CD4-positive, alpha-beta T cell treated with Interleukin-4 for 1 hour (primary cell): Measurements from ENCODE around the gene FBXO15.

Experiments
- DNase-seq, 2 donors: peaks; one replicate each; pipeline ENCODE4 v3.0.0-alpha.2; 2020 to 2022

Gene FBXO15

DNA sequence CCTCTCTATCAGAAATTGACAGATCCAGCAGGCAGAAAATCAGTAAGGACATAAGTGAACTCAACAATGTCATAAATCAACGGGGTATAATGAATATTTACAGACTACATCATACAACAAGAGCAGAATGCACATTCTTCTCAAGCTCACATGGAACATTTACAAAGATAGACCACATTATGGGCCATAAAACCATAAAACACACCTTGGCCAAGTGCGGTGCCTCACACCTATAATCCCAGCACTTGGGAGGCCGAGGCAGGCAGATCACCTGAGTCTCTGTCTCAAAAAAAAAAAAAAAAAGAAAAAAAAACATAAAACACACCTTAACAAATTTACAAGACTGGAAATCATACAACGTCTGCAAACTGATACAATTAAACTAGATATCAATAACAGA lies 36.7 kb downstream of the FBXO15 start:
- DNase-seq, result no peak

DNA sequence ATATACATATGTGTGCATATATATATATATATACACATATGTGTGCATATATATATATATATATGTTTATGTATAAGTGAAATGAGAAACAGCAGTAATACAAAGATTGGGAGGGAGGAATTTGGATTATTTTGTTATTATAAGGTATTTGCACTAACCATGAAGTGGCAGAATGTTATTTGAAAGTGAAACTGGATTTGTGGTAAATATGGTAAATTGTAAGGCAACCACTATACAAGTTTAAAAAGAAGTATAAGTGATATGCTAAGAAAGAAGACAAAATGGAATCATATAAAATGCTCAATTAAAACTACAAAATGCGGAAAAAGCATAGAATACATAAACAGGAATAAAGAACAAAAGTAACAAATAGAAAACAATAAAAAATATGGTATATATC lies 37.5 kb downstream of the FBXO15 start:
- no peak for DNase-seq

DNA sequence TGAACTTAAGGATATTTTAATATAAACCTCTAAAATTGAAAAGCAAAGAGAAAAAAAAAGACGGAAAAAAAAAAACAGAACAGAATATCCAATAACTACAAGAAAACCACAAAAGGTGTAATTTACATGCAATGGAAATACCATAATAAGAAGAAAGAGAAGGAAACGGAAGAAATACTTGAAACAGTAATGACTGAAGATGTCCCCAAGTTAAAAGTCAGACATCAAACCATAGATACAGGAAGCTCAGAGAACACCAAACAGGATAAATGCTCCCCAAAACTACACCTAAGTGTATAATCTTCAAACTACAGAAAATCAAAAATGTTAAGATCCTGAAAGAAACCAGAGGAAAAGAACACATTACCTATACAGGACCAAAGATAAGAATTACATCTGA lies 39.2 kb downstream of the FBXO15 start:
- no peak for DNase-seq

DNA sequence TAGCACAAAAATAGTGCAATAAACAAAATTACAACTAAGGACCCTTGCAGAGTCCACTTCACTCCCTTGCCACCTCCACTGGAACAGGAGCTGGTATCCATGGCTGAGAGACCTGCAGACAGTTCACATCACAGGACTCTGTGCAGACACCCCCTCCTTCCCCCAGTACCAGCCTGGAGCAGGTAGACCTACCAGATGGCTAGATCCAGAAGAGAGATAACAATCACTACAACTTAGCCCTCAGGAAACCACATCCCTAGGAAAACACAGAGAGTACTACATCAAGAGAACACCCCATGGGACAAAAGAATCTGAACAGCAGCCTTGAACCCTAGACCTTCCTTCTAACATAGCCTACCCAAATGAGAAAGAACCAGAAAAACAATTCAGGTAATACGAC lies 49.8 kb downstream of the FBXO15 start:
- no peak for DNase-seq

DNA sequence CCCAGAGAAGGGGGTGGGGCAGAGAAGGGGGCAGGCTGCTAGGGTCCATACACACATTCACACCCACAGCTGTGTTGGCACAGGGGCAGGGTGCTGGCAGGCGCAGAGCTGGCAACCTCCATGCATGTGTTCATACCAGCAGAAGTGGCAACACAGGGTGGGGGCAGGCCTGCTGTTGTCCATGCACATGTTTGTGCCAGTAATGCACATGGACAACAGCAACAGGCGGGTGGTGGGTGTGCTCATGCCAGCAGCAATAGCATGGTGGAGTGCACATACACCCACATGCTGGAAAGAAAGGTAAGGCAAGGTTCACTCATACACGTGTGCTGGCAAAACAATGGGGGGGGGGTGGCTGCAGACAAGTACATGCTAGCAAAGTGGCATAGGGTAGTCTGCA lies 54.7 kb downstream of the FBXO15 start:
- DNase-seq, result no peak

DNA sequence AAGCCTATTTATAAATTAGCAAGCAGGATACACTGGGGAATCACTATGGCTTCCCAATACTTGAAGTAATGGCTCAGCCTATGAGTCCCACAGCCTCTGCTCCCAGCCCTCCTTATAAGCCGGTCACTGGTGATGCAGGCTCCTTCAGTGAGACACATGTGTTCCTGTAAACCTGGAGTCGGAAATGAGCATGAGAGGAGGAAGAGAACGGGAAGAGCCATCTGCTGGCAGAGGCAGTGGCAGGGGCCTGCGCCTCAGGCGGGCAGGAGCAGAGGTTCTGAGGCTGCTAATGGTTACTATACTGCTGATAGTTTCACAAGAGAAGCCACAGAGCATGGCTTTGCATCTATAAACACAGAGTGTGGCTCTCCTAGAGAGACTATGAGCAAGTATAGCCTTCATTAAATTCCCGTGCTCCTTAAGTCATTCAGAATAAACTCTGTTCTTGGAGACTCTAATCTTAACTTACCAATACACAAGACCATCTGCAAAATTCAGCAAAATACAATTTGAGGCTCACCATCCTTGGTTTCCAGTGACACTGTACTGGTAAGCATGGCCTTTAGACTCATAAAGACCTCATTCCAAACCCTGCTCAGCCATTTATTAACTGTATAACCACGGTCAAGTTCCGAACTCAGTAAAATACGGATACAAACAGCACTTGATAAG lies 63.3 kb downstream of the FBXO15 start:
- DNase-seq, result no peak

DNA sequence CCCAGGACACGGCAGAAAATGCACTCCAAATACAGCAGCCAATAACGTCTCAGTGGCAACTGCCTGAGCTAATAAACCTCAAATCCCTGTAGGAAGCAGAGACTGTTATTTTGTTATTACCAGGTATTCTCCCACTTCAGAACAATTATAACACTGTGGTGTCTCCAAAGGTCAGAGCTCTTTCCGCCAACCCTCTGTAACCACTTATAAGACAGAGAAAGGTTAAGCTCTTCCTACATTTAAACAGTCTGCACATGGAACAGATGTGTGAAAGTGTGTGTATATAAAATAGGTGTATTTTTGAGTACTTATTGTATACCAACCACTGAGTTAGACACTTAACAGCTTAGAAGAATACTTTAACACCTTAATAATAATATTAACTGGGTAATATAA lies 64.1 kb downstream of the FBXO15 start:
- DNase-seq, result no peak

DNA sequence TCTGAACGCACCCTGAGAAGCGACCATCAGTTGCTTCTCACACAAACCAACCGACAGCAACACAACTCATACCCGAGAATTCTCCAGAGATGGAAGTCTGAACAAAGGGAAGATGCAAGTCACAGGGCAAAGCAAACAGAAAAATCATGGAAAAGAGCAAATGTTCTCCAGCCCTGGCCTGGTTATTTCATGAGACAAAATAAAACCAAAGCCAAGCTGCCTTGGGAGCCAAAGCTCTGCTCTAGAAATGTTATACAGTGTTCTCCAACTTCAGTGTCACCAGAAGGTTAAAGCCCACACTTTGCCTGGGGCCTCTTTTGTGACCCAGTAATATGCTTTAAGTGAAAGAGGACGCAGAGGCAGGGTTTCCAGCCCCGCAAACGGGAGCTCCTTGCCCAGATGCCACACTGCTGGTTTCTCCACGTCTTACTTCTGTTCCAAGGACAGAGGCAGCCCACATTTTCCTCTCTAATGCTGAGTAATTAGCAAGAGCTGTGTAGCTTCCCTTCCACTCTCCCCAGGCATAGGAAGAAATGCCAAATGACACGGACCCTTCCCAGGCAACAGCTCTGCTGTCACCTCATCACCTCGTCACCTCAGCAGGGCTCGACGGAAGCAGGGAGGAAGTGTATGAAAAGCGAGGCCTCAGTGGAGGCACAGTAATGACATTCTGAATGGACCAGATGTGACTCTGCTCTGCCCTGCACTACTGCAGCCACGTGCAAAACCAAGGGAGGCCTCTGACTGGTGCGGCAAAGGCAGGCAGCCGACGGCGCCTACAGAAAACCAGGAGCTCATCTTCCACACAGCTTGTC lies 64.7 kb downstream of the FBXO15 start:
- peak in 1 of 2 donors; percentile 6 for DNase-seq

DNA sequence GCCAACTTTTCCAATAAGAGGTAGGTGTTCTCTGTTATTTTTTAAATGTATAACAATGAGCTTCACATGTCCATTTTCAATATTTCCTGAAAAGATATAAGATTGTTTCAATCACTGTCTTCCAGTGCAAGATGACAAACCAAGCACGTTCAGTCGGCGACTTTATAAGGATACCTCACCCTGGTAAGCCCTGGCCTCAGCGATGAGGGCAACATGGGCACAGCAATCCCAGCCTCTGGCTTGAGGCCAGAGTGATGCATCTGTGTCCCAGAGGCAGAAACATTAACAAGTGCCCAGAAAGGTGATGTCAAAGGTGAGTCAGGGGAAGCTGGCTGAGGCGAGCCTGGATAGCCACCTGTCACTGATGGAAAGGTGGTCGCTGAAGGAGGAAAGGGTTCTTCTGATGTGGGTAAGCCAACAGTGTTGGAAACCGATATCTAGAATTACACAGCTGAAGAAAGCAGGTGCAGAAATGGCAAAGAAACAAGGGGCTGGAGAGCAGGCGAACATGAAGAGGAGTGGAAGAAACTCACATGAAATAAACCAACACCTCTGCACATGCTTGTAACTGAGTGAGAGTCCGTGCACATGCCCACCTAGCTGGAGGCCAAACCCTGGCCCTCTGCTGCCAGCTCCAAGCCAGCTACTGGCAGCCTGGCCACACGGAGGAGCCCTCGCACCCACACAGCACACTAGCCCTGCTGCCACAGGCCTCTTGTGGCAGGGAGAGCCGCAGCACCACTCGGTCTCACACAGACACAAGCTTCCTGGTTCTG lies 65.5 kb downstream of the FBXO15 start:
- peak; percentile 60 to 74 for DNase-seq

DNA sequence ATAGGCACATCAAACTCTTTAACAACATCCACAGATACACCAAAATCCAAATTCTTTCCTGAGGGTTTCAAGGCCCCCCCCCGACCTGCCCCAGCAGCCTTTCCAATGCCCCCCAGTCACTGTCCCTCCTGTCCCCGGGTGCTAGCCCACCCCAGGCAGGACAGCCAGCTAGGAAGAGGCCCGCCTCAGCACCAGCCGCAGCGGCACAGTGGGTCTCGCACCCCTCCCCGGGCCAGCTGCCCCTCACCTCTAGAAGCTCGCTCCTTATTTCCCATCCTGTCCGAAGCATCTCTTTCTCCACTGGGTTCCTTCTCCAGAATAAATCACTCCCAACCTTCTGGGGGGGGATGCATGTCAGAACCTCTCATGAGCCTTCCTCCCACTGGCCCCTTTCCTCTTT lies 69.4 kb downstream of the FBXO15 start:
- no peak for DNase-seq

DNA sequence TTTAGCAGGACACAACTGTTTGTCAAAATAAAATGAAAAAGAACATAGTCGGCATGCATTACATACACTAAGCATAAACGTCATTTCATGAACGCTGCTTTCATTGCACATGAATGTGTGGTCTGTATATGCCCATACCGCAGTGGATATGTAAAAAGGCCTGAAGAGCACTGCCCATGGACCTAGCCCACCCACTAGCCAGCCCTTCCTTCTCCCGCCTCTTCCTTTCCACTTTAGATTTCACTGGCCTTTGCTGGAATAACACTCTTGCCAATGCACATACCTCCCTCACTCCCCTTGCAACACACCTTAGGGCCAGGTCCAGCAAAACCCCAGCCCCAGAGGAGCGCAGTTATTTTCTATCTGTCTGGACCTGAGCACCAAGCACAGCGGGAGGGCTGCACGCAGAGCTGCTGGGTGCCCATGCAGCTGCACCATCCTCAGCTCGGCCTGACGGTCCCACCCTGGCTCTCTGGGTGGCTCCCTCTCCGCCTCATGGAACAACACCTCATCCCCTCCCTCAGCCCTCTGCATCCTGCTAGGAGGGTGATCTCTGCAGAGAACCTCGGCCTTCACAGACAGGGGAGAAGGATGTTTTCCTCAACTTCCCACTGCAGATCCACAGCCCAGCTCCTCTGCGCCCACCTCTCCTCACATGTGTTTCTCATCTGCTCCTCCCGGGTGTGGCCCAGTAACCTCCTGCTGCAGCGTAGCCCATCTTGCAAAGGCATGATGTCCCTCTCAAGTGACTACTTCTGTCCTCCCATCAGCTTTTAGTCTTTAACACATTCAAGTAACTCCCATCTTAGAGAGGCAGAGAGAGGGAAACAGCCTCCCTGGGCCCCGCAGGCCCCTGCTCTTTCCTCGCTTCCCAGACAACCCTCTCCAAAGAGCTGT lies 72.7 kb downstream of the FBXO15 start:
- DNase-seq, result no peak

DNA sequence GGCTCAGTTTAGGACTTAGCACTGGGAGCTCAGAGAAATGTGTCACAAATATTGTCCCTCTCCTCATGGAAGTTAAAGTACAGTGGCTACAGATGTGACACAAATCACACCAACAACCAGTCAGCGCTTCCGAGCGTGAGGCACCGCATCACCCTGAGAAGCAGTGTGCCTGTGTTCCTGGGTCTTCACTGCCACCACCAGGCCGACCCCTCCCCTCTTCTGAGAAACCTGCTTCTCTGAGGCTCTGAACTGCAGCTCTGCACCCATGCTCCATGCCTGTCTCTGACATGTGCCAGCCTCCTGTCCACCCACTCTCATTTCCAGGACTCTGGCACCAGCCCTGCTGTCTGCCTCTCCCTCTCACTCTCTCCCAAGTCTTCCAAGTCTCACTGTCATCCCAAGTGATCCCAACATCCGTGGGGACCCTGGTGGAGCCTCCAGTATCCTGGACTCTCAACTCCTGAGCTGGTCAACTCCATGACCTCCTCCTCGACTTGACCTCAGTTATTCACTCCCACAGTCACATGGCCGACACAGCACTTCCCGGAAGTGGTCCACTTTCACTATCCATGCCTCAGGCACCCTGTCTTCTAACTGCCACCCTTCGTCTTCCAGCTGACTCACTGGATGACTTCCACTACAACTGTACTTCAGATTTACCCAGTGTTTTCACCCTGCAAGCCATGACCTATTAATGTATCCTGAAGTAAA lies 73.5 kb downstream of the FBXO15 start:
- DNase-seq, result no peak

DNA sequence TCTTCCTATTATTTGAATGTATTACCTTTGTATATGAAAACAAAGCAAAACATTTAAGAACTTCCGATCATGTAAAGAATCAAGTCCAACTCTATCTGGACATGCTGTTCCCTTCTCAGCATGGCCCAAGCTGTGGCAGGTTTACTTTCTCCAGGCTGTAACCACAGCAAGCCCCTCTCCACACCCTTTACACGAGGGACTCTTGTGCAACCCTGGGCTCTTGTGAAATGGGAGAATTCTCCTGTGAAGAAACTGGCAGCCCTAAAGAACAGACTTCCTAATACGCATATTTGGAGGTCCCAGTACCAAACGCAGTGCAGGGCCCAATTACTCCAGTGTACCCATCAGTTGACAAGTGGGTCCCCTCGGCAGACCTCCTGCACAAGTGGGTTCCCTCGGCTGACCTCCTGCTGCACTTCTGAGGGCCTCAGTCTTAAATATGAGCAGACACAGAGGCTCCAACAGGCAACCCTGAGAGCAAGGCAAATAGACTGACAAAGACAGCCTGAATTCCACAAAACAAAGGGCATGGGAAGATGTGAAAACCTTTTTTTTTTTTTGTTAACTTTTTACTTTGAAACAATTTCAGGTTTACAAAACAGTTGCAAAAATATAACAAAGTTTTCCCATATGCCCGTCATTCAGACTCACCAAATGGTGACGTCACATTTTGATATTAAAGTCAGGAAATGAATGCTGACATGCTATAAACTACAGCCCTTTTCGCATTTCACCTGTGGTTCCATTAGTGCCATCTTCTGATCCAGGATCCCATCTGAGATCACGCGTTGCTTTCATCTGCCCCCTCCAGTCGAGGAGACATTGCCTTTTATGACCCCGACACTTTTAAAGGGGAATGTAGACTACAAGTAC lies 78.2 kb downstream of the FBXO15 start:
- no peak for DNase-seq

DNA sequence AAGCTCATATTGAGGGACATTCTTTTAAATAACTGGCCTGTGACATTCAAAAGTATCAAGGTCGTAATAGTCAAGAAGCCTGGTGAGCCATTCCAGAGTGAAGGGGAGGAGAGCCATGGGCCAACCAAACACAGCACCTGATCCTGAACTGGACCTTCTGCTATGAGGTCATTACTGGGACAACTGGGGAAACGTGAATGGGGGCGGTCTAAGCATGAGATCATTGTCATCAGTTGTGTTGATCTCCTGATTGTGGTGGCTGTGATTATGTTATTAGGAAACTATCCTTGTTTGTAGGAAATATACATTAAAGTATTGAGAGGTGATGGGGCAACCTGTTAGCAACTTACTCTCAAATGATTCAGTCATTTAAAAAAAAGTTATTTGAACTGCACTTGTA lies 79.3 kb downstream of the FBXO15 start:
- no peak for DNase-seq

DNA sequence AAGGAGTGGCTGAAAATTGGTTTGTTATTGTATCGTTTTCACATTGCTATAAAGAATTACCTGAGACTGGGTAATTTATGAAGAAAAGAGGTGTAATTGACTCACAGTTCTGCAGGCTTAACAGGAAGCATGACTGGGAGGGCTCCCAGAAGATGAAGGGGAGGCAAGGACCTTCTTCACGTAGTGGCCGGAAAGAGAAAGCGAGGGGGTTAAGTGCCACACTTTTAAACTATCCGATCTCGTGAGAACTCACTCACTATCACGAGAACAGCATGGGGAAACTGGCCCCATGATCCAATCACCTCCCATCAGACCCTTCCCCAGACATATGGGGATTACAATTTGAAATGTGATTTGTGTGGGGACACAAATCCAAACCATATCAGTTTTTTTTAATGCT lies 81.6 kb downstream of the FBXO15 start:
- DNase-seq, result no peak

DNA sequence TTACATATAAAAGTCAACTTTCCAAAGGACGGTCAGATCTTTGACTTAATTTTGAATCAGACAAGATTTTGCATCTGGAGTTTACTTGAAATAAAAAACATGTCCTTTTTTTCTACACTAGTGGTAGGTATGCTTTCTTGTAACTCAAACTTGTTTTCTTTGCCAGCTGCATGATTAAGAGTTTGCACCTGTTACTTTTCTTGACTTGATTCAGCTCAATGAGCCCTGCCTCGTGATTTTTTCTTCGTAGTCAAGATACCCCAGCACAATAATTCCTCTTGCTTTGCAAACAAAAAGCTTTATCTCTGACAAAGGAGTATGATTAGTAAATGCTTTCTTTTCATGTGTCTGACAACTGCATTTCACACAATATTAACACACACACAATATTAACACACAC lies 82.3 kb downstream of the FBXO15 start:
- DNase-seq, result no peak

DNA sequence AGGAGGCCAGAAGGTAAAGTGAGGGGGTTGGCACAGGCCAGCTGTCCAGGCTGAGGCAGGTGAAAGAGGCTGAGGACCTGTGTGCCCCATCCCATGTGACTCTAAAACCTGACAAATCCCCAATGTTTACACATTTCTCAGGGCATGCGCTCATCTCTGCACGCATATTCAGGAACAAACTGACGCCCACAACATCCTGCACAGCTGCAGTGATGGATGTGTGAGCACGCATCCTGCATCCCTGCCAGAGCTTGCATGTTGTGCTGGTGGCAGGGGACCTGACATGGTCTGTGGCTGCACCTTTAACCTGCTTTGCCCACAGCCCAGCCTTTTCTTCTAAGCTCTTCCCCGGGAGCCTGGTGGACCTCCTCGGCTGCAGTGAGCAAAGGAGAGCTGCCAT lies 83.1 kb downstream of the FBXO15 start:
- DNase-seq, result no peak

DNA sequence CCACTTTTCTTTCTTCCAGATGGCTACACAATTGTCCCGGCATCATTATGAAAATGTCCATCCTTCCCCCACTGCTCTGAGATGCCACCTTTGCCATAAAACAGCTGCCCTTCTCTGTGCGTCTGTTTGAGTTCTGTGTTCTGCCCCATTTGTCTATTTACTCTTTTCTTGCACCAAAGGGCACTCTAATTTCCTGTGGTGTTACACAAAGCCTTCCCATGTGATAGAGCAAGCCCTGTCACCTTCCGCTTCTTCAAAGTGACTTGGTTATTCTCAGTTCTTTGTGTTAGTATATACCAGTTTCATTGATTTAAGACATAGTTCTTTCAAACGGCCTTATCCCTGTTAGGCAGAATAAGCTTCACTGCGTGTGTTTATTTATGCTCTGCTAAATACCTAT lies 84.1 kb downstream of the FBXO15 start:
- no peak for DNase-seq

DNA sequence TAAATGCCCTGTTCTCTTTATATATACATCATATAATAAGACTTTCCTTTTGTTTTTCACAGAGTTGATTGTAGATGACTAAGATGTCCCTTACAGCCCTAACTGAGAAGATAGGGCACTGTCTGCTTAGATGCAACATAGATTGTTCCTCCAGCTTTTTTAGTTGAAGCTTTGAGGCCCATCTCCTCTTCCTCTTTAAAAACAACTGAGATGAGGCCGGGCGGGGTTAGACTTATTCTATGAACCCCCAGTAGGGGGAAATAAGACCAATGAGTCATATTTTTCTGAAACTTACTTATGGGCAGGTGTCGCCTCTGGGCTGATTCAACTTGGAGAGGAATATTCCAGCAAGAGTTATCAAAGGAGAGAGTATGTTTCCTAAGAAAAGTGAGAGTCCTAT lies 84.6 kb downstream of the FBXO15 start:
- DNase-seq, result peak in 1 of 2 donors; percentile 30

DNA sequence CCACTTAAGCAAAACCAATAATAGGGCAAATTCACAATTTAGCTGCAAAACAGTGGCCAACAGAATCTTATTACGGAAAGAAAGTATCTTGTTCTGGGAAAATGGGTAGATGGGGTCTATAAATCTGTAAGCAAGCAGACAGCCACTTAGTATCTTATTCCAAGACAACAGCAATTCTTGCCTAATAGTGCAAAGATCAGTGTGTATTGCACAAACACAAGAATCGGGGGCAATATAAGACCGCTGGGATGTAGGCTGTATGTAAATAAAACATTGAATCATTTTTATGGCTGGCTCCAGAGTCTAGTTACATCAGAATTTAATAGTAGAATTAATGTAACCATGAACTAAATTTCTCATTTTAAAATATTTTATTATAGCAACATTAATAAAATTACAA lies 85.6 kb downstream of the FBXO15 start:
- DNase-seq, result no peak

DNA sequence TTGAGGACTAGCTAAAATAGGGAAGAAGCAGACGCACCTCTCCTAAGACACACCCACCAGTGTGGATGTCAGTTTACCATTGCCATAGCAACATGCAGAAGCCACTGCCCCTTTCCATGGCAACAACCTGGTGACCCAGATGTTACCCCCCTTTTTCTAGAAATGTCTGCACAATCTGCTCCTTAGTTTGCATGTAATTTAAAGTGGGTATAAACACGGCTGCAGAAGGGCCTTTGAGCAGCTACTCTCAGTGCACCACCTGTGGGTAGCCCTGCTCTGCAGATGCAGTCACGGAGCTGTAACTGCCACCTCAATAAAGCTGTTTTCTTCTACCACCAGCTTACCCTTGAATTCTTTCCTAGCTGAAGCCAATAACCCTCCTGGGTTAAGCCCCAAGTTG lies 87.1 kb downstream of the FBXO15 start:
- no peak for DNase-seq
